PFSK-1 (cell line): Measurements from ENCODE around the gene IL3.

ENCODE experiments used
- FOXP2 ChIP-seq: optimal IDR thresholded peaks from 2 replicates; pipeline ENCODE3; 2011; ENCODE audit warnings: borderline replicate concordance, control low read depth, inconsistent platforms; ENCODE audit not compliant: insufficient read depth; ENCODE audit errors: extremely low read length, extremely low read depth
- POLR2AphosphoS5 ChIP-seq: IDR thresholded peaks from 2 replicates; pipeline ENCODE4 v1.6.1; 2012; ENCODE audit warnings: low read depth, mild to moderate bottlenecking, control low read depth, low read length, moderate library complexity
- SIN3A ChIP-seq: IDR thresholded peaks from 2 replicates; pipeline ENCODE4 v1.6.1; 2012; ENCODE audit warnings: mild to moderate bottlenecking, low read length, moderate library complexity, borderline replicate concordance; ENCODE audit not compliant: insufficient read depth
- TAF1 ChIP-seq: IDR thresholded peaks from 2 replicates; pipeline ENCODE4 v1.6.1; 2012; ENCODE audit warnings: low read length, control low read depth, borderline replicate concordance; ENCODE audit not compliant: insufficient read depth
- TF ChIP-seq, protein P1 (sequence below), 2 experiments: IDR thresholded peaks; 2 replicates each; pipeline versions ENCODE4 v1.6.1 to v1.8.0; 2011 to 2012; ENCODE audit warnings: low read depth in 2 of 2, low read length in 2 of 2, control low read depth in 1 of 2, inconsistent platforms in 1 of 2, mild to moderate bottlenecking in 1 of 2, moderate library complexity in 1 of 2; ENCODE audit not compliant: insufficient read depth in 1 of 2

- TF ChIP-seq TAF1 (no peak), SIN3A (no peak), POLR2AphosphoS5 (no peak), FOXP2 (no peak)
- TF ChIP-seq, protein P1, sequence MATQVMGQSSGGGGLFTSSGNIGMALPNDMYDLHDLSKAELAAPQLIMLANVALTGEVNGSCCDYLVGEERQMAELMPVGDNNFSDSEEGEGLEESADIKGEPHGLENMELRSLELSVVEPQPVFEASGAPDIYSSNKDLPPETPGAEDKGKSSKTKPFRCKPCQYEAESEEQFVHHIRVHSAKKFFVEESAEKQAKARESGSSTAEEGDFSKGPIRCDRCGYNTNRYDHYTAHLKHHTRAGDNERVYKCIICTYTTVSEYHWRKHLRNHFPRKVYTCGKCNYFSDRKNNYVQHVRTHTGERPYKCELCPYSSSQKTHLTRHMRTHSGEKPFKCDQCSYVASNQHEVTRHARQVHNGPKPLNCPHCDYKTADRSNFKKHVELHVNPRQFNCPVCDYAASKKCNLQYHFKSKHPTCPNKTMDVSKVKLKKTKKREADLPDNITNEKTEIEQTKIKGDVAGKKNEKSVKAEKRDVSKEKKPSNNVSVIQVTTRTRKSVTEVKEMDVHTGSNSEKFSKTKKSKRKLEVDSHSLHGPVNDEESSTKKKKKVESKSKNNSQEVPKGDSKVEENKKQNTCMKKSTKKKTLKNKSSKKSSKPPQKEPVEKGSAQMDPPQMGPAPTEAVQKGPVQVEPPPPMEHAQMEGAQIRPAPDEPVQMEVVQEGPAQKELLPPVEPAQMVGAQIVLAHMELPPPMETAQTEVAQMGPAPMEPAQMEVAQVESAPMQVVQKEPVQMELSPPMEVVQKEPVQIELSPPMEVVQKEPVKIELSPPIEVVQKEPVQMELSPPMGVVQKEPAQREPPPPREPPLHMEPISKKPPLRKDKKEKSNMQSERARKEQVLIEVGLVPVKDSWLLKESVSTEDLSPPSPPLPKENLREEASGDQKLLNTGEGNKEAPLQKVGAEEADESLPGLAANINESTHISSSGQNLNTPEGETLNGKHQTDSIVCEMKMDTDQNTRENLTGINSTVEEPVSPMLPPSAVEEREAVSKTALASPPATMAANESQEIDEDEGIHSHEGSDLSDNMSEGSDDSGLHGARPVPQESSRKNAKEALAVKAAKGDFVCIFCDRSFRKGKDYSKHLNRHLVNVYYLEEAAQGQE (IDR thresholded peaks at IDR 0.05; ENCODE audit: insufficient read depth in 1 of 2, low read depth in 2 of 2, low read length in 2 of 2) = no peak
Measured at GRCh38 chr5:132099076-132099748, 38.8 kb downstream of the IL3 start.
